Bronchial epithelial cell (primary cell): ENCODE data around the gene NHLRC1. TPM values are rescaled to one million over a fixed set of nuclear protein-coding genes. Genes with fewer than 3 reads are reported as not detected.

Source experiments
- DNase-seq: peaks from one replicate; pipeline ENCODE4 v3.0.0-alpha.2; 2010; ENCODE audit warnings: low read depth
- FAIRE-seq: peaks from 2 replicates; lab custom pipeline; 2011; peaks lifted over from hg19 to GRCh38; lab: Jason Lieb, UNC
- H3K27me3 ChIP-seq: 2 replicates; pipeline ENCODE4 v1.5.1; 2011; ENCODE audit warnings: low read length; ENCODE audit not compliant: control insufficient read depth, insufficient read depth
- H3K36me3 ChIP-seq: 2 replicates; pipeline ENCODE4 v1.5.1; 2011; ENCODE audit warnings: low read length; ENCODE audit not compliant: control insufficient read depth, insufficient read depth
- H3K4me3 ChIP-seq: 2 replicates; pipeline ENCODE4 v1.5.1; 2011; ENCODE audit warnings: mild to moderate bottlenecking, low read depth, low read length, control low read depth
- total RNA-seq: library from RNA; depleted of rRNA; stranded (reverse); fragments of >200 nt; gene quantifications from 2 replicates; pipeline ENCODE4 v1.2.1, GENCODE V29; 2014
- TF ChIP-seq, protein P1 (sequence below): IDR thresholded peaks from 2 replicates; pipeline ENCODE4 v1.5.1; 2011; ENCODE audit warnings: mild to moderate bottlenecking, moderate library complexity, low read length, control low read depth, inconsistent platforms; ENCODE audit not compliant: insufficient read depth, severe bottlenecking

NHLRC1 gene
- total RNA-seq, 1 donor from 2014 or later = 1.6 TPM

DNA sequence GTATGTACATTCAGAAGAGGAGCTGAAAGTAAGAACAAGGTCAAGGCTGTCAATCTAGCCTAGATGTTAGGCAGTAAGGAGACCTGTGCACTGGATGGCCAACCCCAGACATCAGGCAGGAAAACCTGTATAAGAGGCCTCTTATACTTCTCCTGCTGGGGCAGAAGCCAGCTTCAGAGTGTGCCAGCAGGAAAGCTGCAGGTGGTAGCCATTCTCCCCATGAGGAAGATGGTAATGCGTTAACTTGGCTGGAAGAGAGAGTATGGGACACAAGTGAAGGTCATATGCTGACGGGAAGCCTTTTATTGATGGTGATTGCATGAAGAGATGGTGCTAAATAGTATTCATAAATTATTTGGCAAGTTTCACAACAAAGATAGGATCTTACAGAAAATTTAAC lies 20.6 kb downstream of the NHLRC1 start:
- DNase-seq = no peak
- FAIRE-seq = no peak
- Histone ChIP-seq H3K4me3 (no peak overlapping the region), H3K36me3 (no peaks in the 10 kb centered on the region), H3K27me3 (no peaks in the 10 kb centered on the region)
- TF ChIP-seq, protein P1, sequence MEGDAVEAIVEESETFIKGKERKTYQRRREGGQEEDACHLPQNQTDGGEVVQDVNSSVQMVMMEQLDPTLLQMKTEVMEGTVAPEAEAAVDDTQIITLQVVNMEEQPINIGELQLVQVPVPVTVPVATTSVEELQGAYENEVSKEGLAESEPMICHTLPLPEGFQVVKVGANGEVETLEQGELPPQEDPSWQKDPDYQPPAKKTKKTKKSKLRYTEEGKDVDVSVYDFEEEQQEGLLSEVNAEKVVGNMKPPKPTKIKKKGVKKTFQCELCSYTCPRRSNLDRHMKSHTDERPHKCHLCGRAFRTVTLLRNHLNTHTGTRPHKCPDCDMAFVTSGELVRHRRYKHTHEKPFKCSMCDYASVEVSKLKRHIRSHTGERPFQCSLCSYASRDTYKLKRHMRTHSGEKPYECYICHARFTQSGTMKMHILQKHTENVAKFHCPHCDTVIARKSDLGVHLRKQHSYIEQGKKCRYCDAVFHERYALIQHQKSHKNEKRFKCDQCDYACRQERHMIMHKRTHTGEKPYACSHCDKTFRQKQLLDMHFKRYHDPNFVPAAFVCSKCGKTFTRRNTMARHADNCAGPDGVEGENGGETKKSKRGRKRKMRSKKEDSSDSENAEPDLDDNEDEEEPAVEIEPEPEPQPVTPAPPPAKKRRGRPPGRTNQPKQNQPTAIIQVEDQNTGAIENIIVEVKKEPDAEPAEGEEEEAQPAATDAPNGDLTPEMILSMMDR = no peak

DNA sequence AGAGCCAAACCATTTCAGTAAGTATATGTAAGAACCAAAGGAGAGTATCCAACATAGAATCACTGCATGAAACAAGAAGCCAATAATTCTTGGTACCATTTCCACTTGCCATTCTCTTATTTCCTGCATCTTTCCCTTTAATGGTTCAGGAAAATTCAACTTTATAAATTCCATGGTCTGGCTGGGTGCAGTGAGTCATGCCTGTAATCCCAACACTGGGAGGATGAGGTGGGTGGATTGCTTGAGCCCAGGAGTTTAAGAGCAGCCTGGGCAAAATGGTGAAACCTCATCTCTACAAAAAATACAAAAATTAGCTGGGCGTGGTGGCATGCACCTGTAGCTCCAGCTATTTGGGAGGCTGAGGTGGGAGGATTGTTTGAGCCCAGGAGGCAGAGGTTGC lies 21.2 kb downstream of the NHLRC1 start:
- DNase-seq = peak; percentile 50
- Histone ChIP-seq H3K36me3 (no peaks in the 10 kb centered on the region), H3K4me3 (no peak overlapping the region), H3K27me3 (no peaks in the 10 kb centered on the region)
- TF ChIP-seq, protein P1 = no peak
- FAIRE-seq = no peak

DNA sequence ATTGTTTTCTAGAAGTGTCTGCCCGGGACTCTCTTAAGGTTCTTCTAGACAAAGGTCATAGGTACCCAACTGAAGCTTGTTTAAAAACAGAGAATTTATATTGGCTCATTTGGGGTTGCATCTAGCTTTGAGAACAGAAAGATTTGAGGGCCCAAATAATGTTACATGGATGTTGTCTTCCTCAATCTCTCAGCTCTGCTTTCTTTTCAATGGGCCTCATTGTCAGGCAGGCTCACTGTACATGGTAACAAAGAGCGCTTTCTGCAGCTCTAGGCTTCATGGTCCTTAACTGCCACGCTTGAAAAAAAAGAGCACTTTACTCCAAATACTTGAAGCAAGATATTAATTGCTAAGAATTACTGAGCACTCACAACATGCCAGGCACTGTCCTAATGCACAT lies 22.2 kb downstream of the NHLRC1 start:
- TF ChIP-seq, protein P1 = no peak
- Histone ChIP-seq H3K36me3 (no peaks in the 10 kb centered on the region), H3K4me3 (no peak overlapping the region), H3K27me3 (no peaks in the 10 kb centered on the region)
- no peak for FAIRE-seq
- no peak for DNase-seq

DNA sequence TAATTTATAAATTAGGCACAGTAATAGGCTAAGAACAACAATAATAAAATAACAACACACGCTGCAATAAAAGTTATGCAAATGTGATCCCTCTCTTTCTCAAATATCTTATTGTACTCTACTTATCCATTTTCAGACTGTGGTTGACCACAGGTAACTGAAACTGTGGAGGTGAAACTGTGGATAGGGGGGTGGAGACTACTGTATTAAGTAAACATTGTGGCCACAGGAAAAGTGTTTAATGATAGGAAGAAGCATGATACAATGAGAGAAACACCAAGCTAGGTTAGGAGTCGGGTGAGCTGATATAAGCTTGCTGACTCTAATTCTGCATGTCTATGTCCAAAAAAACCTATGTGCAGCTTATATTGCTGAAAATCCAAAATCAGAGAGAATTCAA lies 23.0 kb downstream of the NHLRC1 start:
- FAIRE-seq (no peak), DNase-seq (peak; percentile 58)
- TF ChIP-seq, protein P1 = no peak

DNA sequence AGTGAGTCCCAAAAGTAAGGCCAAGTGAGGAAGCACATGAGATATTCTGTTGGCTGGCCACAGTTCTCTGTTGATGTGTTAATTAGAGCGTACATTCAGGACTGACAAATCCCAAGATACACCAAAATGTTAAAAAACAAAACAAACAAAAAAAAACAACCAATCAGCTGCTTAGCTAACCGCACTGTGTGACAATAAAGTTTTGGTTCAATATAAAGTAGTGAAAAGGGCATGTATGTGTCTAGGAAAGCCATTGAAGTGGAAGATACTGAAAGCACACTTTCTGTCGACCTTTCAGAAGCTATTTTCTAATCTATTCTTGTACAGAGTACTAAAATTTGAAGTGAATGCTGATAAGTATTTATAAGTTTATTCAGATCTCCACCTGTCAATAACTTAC lies 26.1 kb downstream of the NHLRC1 start:
- H3K36me3 ChIP-seq = no peaks in the 10 kb centered on the region
- FAIRE-seq (no peak), DNase-seq (no peak)
- H3K4me3 ChIP-seq = no peak overlapping the region
- TF ChIP-seq, protein P1 = no peak
- H3K27me3 ChIP-seq = no peaks in the 10 kb centered on the region

More for the DNA sequence above, 23.0 kb downstream of the NHLRC1 start:
- H3K36me3 ChIP-seq = no peaks in the 10 kb centered on the region
- H3K27me3 ChIP-seq = no peaks in the 10 kb centered on the region
- H3K4me3 ChIP-seq = no peak overlapping the region

DNA sequence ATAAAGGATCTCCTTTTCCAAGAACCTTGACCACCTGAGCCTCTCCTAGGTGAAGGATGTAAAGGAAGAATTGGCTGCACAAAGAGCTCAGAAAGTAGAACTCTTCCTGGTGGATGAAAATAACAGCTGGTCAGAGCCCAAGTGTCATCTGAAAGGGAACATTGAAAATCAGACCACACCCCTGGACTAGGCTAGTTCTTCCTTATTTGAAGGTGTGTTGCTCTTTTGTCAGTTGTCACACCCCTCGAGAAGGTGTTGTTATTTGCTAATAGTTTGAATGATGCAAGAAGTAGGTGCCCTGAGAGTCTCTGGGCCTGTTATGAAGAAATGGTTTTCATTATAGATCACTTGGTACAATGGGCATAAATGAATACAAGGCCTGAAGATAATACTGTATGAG lies 31.1 kb downstream of the NHLRC1 start:
- TF ChIP-seq, protein P1 = no peak
- no peak overlapping the region for H3K4me3 ChIP-seq
- no peaks in the 10 kb centered on the region for H3K36me3 ChIP-seq
- FAIRE-seq = no peak
- no peaks in the 10 kb centered on the region for H3K27me3 ChIP-seq
- no peak for DNase-seq
